WTC11 (cell line): ENCODE results near the gene GPR15LG. TPM values are rescaled to one million over a fixed set of nuclear protein-coding genes. Genes with fewer than 3 reads are reported as not detected.

Source experiments
- ATAC-seq: fragments of 200-7000 bp; cut with Tn5 transposase; 2 replicates; pipeline ENCODE4 v1.10.0; 2021; ENCODE audit warnings: mild to moderate bottlenecking, moderate library complexity
- CTCF ChIA-PET: fragments of 300-600 bp; sonication (Branson Sonifier 250); formaldehyde crosslinking; loops from one replicate; lab custom pipeline; 2021; ENCODE audit warnings: antibody characterized with exemption; lab: Charles Lee
- POLR2A ChIA-PET: fragments of 350-600 bp; sonication (Branson Sonifier 250); formaldehyde crosslinking; loops from one replicate; lab custom pipeline; 2021; ENCODE audit warnings: antibody characterized with exemption; lab: Charles Lee
- DNase-seq: peaks from one replicate; pipeline ENCODE4 v3.0.0; 2021; ENCODE audit warnings: low spot score
- H3K27ac Mint-ChIP-seq: 2 replicates; pipeline ENCODE4 v1.8.0; 2021; ENCODE audit warnings: mixed read lengths
- H3K27me3 Mint-ChIP-seq: 2 replicates; pipeline ENCODE4 v1.8.0; 2021; ENCODE audit warnings: low read depth, mild to moderate bottlenecking, moderate library complexity, mixed read lengths
- H3K36me3 Mint-ChIP-seq: 2 replicates; pipeline ENCODE4 v1.8.0; 2021; ENCODE audit warnings: mixed read lengths
- H3K4me1 Mint-ChIP-seq: 2 replicates; pipeline ENCODE4 v1.8.0; 2022; ENCODE audit warnings: mixed read lengths
- H3K4me3 Mint-ChIP-seq: 2 replicates; pipeline ENCODE4 v1.8.0; 2021; ENCODE audit warnings: mild to moderate bottlenecking, moderate library complexity, mixed read lengths
- H3K9me3 Mint-ChIP-seq: 2 replicates; pipeline ENCODE4 v1.8.0; 2021; ENCODE audit warnings: mixed read lengths
- ARID4B ChIP-seq: sonication (generic); formaldehyde crosslinking; IDR thresholded peaks from 2 replicates; pipeline ENCODE4 v1.8.0; 2023; ENCODE audit warnings: missing genetic modification reagents, mild to moderate bottlenecking, borderline replicate concordance
- ATF2 ChIP-seq: sonication (generic); formaldehyde crosslinking; IDR thresholded peaks from 2 replicates; pipeline ENCODE4 v1.8.1; 2022; ENCODE audit warnings: low read depth, missing genetic modification reagents, borderline replicate concordance
- E2F4 ChIP-seq: sonication (generic); formaldehyde crosslinking; IDR thresholded peaks from 2 replicates; pipeline ENCODE4 v1.8.1; 2022; ENCODE audit warnings: low read depth, mild to moderate bottlenecking, moderate library complexity, missing genetic modification reagents, borderline replicate concordance
- ETV6 ChIP-seq: sonication (generic); formaldehyde crosslinking; IDR thresholded peaks from 2 replicates; pipeline ENCODE4 v1.8.1; 2022; ENCODE audit warnings: mild to moderate bottlenecking, missing genetic modification reagents
- FOXJ3 ChIP-seq: sonication (generic); formaldehyde crosslinking; IDR thresholded peaks from 2 replicates; pipeline ENCODE4 v1.9.0; 2021; ENCODE audit warnings: missing genetic modification reagents, mild to moderate bottlenecking, borderline replicate concordance
- GABPB1 ChIP-seq: sonication (generic); formaldehyde crosslinking; IDR thresholded peaks from 2 replicates; pipeline ENCODE4 v1.8.1; 2023; ENCODE audit warnings: mild to moderate bottlenecking, missing genetic modification reagents
- NFE2L1 ChIP-seq: sonication (generic); formaldehyde crosslinking; IDR thresholded peaks from 2 replicates; pipeline ENCODE4 v1.8.1; 2023; ENCODE audit warnings: missing genetic modification reagents
- NR1H2 ChIP-seq: sonication (generic); formaldehyde crosslinking; IDR thresholded peaks from 2 replicates; pipeline ENCODE4 v1.9.0; 2021; ENCODE audit warnings: mild to moderate bottlenecking, moderate library complexity, missing genetic modification reagents
- PRDM15 ChIP-seq: sonication (generic); formaldehyde crosslinking; IDR thresholded peaks from 2 replicates; pipeline ENCODE4 v1.8.0; 2022; ENCODE audit warnings: missing genetic modification reagents
- SMAD4 ChIP-seq: sonication (generic); formaldehyde crosslinking; IDR thresholded peaks from 2 replicates; pipeline ENCODE4 v1.8.0; 2022; ENCODE audit warnings: mild to moderate bottlenecking, missing genetic modification reagents
- TEAD1 ChIP-seq: sonication (generic); formaldehyde crosslinking; IDR thresholded peaks from 2 replicates; pipeline ENCODE4 v1.8.0; 2022; ENCODE audit warnings: mild to moderate bottlenecking, missing genetic modification reagents
- ZNF532 ChIP-seq: fragments of 250-450 bp; sonication (Bioruptor Pico); IDR thresholded peaks from 2 replicates; pipeline ENCODE4 v1.9.0; 2021; ENCODE audit warnings: mild to moderate bottlenecking, borderline replicate concordance
- total RNA-seq: library from RNA; stranded (reverse); gene quantifications from 3 replicates; pipeline ENCODE4 v1.2.3, GENCODE V29; 2021
- TF ChIP-seq, protein P1 (sequence below): fragments of 250-450 bp; sonication (Bioruptor Pico); IDR thresholded peaks from 2 replicates; pipeline ENCODE4 v1.9.0; 2021; ENCODE audit warnings: mild to moderate bottlenecking
- TF ChIP-seq, protein P2 (sequence below): fragments of 250-450 bp; sonication (Bioruptor Pico); IDR thresholded peaks from 2 replicates; pipeline ENCODE4 v1.9.0; 2021; ENCODE audit warnings: mild to moderate bottlenecking
- TF ChIP-seq, protein P3 (sequence below): fragments of 250-450 bp; sonication (Bioruptor Pico); IDR thresholded peaks from 2 replicates; pipeline ENCODE4 v1.8.0; 2021; ENCODE audit warnings: mild to moderate bottlenecking

GPR15LG gene
- total RNA-seq, 1 experiment from 2014 or later: not detected

DNA sequence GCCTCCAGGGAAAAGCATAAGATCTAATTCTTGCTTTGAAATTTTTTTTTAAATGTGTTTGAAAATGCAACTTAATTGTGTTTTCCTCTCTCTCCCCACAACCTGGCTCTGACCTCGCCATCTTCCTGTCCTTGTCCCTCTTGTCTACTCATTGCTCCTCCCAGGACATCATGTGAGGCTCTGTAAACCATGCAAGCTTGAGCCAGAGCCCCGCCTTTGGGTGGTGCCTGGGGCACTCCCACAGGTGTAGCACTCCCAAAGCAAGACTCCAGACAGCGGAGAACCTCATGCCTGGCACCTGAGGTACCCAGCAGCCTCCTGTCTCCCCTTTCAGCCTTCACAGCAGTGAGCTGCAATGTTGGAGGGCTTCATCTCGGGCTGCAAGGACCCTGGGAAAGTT lies 10.9 kb downstream of the GPR15LG start:
- H3K4me3 Mint-ChIP-seq: no peak overlapping the region
- H3K9me3 Mint-ChIP-seq: peaks cover 16% of the 10 kb centered on the region
- DNase-seq: no peak
- no peak overlapping the region for H3K27ac Mint-ChIP-seq
- peak; percentile 55 for ATAC-seq
- peaks cover 5% of the 10 kb centered on the region for H3K27me3 Mint-ChIP-seq
- POLR2A ChIA-PET: no interaction called here
- CTCF ChIA-PET: interaction anchor here (0.5 to 1.6 kb wide), 2 partner anchors 37 to 158 kb away, joined by 3 to 9 read pairs; no protein-coding TSS in a partner anchor
- H3K4me1 Mint-ChIP-seq: no peaks in the 10 kb centered on the region
- peaks cover 10% of the 10 kb centered on the region for H3K36me3 Mint-ChIP-seq
- TF ChIP-seq TEAD1 (CRISPR knock-in tag) (no peak), FOXJ3 (CRISPR knock-in tag) (no peak), NFE2L1 (CRISPR knock-in tag) (no peak), ZNF532 (CRISPR knock-in tag) (no peak), ATF2 (CRISPR knock-in tag) (no peak), ETV6 (CRISPR knock-in tag) (no peak), PRDM15 (CRISPR knock-in tag) (no peak), NR1H2 (CRISPR knock-in tag) (no peak), SMAD4 (no peak), ARID4B (CRISPR knock-in tag) (no peak), E2F4 (no peak), GABPB1 (CRISPR knock-in tag) (no peak)
- TF ChIP-seq, protein P1, sequence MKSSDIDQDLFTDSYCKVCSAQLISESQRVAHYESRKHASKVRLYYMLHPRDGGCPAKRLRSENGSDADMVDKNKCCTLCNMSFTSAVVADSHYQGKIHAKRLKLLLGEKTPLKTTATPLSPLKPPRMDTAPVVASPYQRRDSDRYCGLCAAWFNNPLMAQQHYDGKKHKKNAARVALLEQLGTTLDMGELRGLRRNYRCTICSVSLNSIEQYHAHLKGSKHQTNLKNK (CRISPR knock-in tag): no peak
- TF ChIP-seq, protein P2, sequence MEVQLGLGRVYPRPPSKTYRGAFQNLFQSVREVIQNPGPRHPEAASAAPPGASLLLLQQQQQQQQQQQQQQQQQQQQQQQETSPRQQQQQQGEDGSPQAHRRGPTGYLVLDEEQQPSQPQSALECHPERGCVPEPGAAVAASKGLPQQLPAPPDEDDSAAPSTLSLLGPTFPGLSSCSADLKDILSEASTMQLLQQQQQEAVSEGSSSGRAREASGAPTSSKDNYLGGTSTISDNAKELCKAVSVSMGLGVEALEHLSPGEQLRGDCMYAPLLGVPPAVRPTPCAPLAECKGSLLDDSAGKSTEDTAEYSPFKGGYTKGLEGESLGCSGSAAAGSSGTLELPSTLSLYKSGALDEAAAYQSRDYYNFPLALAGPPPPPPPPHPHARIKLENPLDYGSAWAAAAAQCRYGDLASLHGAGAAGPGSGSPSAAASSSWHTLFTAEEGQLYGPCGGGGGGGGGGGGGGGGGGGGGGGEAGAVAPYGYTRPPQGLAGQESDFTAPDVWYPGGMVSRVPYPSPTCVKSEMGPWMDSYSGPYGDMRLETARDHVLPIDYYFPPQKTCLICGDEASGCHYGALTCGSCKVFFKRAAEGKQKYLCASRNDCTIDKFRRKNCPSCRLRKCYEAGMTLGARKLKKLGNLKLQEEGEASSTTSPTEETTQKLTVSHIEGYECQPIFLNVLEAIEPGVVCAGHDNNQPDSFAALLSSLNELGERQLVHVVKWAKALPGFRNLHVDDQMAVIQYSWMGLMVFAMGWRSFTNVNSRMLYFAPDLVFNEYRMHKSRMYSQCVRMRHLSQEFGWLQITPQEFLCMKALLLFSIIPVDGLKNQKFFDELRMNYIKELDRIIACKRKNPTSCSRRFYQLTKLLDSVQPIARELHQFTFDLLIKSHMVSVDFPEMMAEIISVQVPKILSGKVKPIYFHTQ: no peak
- TF ChIP-seq, protein P3, sequence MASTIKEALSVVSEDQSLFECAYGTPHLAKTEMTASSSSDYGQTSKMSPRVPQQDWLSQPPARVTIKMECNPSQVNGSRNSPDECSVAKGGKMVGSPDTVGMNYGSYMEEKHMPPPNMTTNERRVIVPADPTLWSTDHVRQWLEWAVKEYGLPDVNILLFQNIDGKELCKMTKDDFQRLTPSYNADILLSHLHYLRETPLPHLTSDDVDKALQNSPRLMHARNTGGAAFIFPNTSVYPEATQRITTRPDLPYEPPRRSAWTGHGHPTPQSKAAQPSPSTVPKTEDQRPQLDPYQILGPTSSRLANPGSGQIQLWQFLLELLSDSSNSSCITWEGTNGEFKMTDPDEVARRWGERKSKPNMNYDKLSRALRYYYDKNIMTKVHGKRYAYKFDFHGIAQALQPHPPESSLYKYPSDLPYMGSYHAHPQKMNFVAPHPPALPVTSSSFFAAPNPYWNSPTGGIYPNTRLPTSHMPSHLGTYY (CRISPR knock-in tag): no peak
